ENCODE data around the gene COQ8A. TPM values are rescaled to one million over a fixed set of nuclear protein-coding genes. Genes with fewer than 3 reads are reported as not detected.

The COQ8A gene
- total and polyA plus RNA-seq, 12 donors, result 30.1 to 990 (median 405) TPM

GRCh38 chr1:226934483-226935237 is 5.4 kb upstream of the COQ8A start:
- Histone ChIP-seq H3K9me3 (replicated peaks in 1 of 3) (peaks cover 0 to 15% (median 8%) of the 10 kb centered on the region in 3 donors), H3K4me1 (replicated peaks in 1 of 2) (peaks cover 12 to 16% of the 10 kb centered on the region in 2 donors), H3K27me3 (no peaks in the 10 kb centered on the region), H3K36me3 (replicated peaks in 1 of 2) (no peaks in the 10 kb centered on the region), H3K27ac (no peak overlapping the region), H3K4me3 (no peak overlapping the region)
- 64 to 95% (median 88%) methylated on average over 3 of the region's 3 CpGs for WGBS, 4 donors
- intact Hi-C loops (cut with DNase I), result no loop called here
- TF ChIP-seq POLR2A (IDR thresholded peaks at IDR 0.05) (no peak), CTCF (IDR thresholded peaks at IDR 0.05) (no peak)
- no peak for DNase-seq

- Histone ChIP-seq H3K27me3 (no peaks in the 10 kb centered on the region), H3K4me1 (replicated peaks in 1 of 2) (peaks cover 28 to 41% of the 10 kb centered on the region in 2 donors), H3K9me3 (replicated peaks in 1 of 3) (peaks cover 0 to 15% (median 8%) of the 10 kb centered on the region in 3 donors), H3K36me3 (replicated peaks in 1 of 2) (no peaks in the 10 kb centered on the region), H3K27ac (peak overlapping the region; percentile 85 to 98 (median 97)), H3K4me3 (peak overlapping the region in 1 of 4 donors; percentile 65)
- TF ChIP-seq POLR2A (IDR thresholded peaks at IDR 0.05), result no peak
- TF ChIP-seq CTCF (IDR thresholded peaks at IDR 0.05), result no peak
- DNase-seq, result peak in 1 of 7 donors; percentile 25
- 75 to 87% (median 83%) methylated on average over 8 to 10 of the region's 10 CpGs for whole genome bisulfite sequencing, 4 donors
- intact Hi-C loops (cut with DNase I), result no loop called here
Measured at GRCh38 chr1:226937940-226938725, 2.0 kb upstream of the COQ8A start.

- intact Hi-C loops (cut with DNase I), result no loop called here
- WGBS, 4 donors, result 3 to 6% (median 4%) methylated on average over 10 to 12 of the region's 12 CpGs
- TF ChIP-seq POLR2A (IDR thresholded peaks at IDR 0.05), result no peak
- Histone ChIP-seq H3K4me1 (replicated peaks in 1 of 2) (peaks cover 35 to 49% of the 10 kb centered on the region in 2 donors), H3K36me3 (replicated peaks in 1 of 2) (no peaks in the 10 kb centered on the region), H3K27me3 (no peaks in the 10 kb centered on the region), H3K4me3 (peak overlapping the region in 3 of 4 donors; percentile 39 to 65 (median 63)), H3K9me3 (replicated peaks in 1 of 3) (peaks cover 0 to 9% (median 8%) of the 10 kb centered on the region in 3 donors), H3K27ac (peak overlapping the region; percentile 85 to 98 (median 97))
- DNase-seq, result peak in 1 of 7 donors; percentile 13
Measured at GRCh38 chr1:226938903-226939437, 1.1 kb upstream of the COQ8A start.

- Histone ChIP-seq H3K4me3 (peak overlapping the region; percentile 39 to 65 (median 56)), H3K4me1 (replicated peaks in 1 of 2) (peaks cover 41 to 54% of the 10 kb centered on the region in 2 donors), H3K27ac (peak overlapping the region; percentile 85 to 98 (median 97)), H3K36me3 (replicated peaks in 1 of 2) (no peaks in the 10 kb centered on the region), H3K9me3 (replicated peaks in 1 of 3) (peaks cover 0 to 8% (median 4%) of the 10 kb centered on the region in 3 donors), H3K27me3 (no peaks in the 10 kb centered on the region)
- DNase-seq, result peak; percentile 67 to 81 (median 72)
- intact Hi-C loops (cut with DNase I), result no loop called here
- TF ChIP-seq CTCF (IDR thresholded peaks at IDR 0.05) (no peak), POLR2A (IDR thresholded peaks at IDR 0.05) (peak; percentile 96 to 99)
- WGBS, 4 donors, result 0% methylated on average over 5 to 51 of the region's 51 CpGs
Measured at GRCh38 chr1:226939438-226940028, 561 bp upstream of the COQ8A start.

Data from adrenal gland (tissue), 12 donors.